H9 (cell line): ENCODE results near the gene LRRC23. TPM values are rescaled to one million over a fixed set of nuclear protein-coding genes. Genes with fewer than 3 reads are reported as not detected.
"Not testable (repeated sequence)": the region's sequence is repeated elsewhere in the genome, so short reads cannot be mapped to it uniquely, and the experiment has no call there.

Source experiments
- DNase-seq: peaks from one replicate; pipeline ENCODE4 v3.0.0-alpha.2; 2017
- H2AFZ ChIP-seq: one replicate; pipeline ENCODE4 v1.6.1; 2013; ENCODE audit warnings: mild to moderate bottlenecking, low read length, control low read depth, moderate library complexity
- H2AK5ac ChIP-seq: 2 replicates; pipeline ENCODE4 v1.6.1; 2013; ENCODE audit warnings: low read length, control low read depth, mixed read lengths; ENCODE audit not compliant: insufficient read length
- H2BK120ac ChIP-seq: one replicate; pipeline ENCODE4 v1.6.1; 2013; ENCODE audit warnings: low read depth, mild to moderate bottlenecking, low read length, control low read depth, inconsistent platforms; ENCODE audit not compliant: poor library complexity, severe bottlenecking
- H2BK12ac ChIP-seq: 2 replicates; pipeline ENCODE4 v1.6.1; 2013; ENCODE audit warnings: low read length, control low read depth, mixed read lengths, low read depth; ENCODE audit not compliant: insufficient read length
- H2BK15ac ChIP-seq: 2 replicates; pipeline ENCODE4 v1.6.1; 2013; ENCODE audit warnings: low read depth, low read length, control low read depth
- H2BK20ac ChIP-seq: one replicate; pipeline ENCODE4 v1.6.1; 2013; ENCODE audit warnings: low read depth, mild to moderate bottlenecking, low read length, control low read depth, inconsistent platforms; ENCODE audit not compliant: poor library complexity, severe bottlenecking
- H2BK5ac ChIP-seq: 2 replicates; pipeline ENCODE4 v1.6.1; 2013; ENCODE audit warnings: low read length, control low read depth, mixed read lengths; ENCODE audit not compliant: insufficient read length
- H3K14ac ChIP-seq: 2 replicates; pipeline ENCODE4 v1.6.1; 2013; ENCODE audit warnings: low read length, control low read depth; ENCODE audit not compliant: insufficient read depth
- H3K18ac ChIP-seq: 2 replicates; pipeline ENCODE4 v1.6.1; 2013; ENCODE audit warnings: low read depth, mild to moderate bottlenecking, mixed read lengths, low read length, control low read depth; ENCODE audit not compliant: insufficient read length
- H3K23ac ChIP-seq: 2 replicates; pipeline ENCODE4 v1.6.1; 2013; ENCODE audit warnings: low read length, control low read depth, mixed read lengths, low read depth; ENCODE audit not compliant: insufficient read length
- H3K23me2 ChIP-seq: 2 replicates; pipeline ENCODE4 v1.6.1; 2013; ENCODE audit warnings: low read depth, mild to moderate bottlenecking, mixed read lengths, low read length, control low read depth; ENCODE audit not compliant: insufficient read length, poor library complexity, severe bottlenecking
- H3K27ac ChIP-seq: 2 replicates; pipeline ENCODE4 v1.5.1; 2013; ENCODE audit warnings: low read length, control low read depth, mixed read lengths, low read depth; ENCODE audit not compliant: insufficient read length
- H3K27me3 ChIP-seq: 2 replicates; pipeline ENCODE4 v1.6.1; 2013; ENCODE audit warnings: low read length, control low read depth, inconsistent platforms; ENCODE audit not compliant: insufficient read depth
- H3K4ac ChIP-seq: 2 replicates; pipeline ENCODE4 v1.6.1; 2013; ENCODE audit warnings: low read depth, mild to moderate bottlenecking, control low read depth, inconsistent platforms, low read length, moderate library complexity
- H3K4me1 ChIP-seq: 2 replicates; pipeline ENCODE4 v1.6.1; 2013; ENCODE audit warnings: low read length, control low read depth, inconsistent platforms; ENCODE audit not compliant: insufficient read depth
- H3K4me2 ChIP-seq: 2 replicates; pipeline ENCODE4 v1.6.1; 2013; ENCODE audit warnings: low read length, control low read depth, mixed read lengths; ENCODE audit not compliant: insufficient read length, insufficient read depth
- H3K56ac ChIP-seq: 2 replicates; pipeline ENCODE4 v1.6.1; 2013; ENCODE audit warnings: low read depth, mild to moderate bottlenecking, mixed read lengths, low read length, control low read depth; ENCODE audit not compliant: insufficient read length
- H3K79me1 ChIP-seq: 2 replicates; pipeline ENCODE4 v1.6.1; 2013; ENCODE audit warnings: low read depth, mild to moderate bottlenecking, moderate library complexity, low read length, control low read depth, inconsistent platforms; ENCODE audit not compliant: insufficient read depth, poor library complexity, severe bottlenecking
- H3K79me2 ChIP-seq: 2 replicates; pipeline ENCODE4 v1.6.1; 2013; ENCODE audit warnings: low read length, control low read depth, inconsistent platforms; ENCODE audit not compliant: insufficient read depth
- H3K9ac ChIP-seq: 2 replicates; pipeline ENCODE4 v1.6.1; 2013; ENCODE audit warnings: low read length, control low read depth, mixed read lengths; ENCODE audit not compliant: insufficient read length; ENCODE audit errors: extremely low read depth
- H3K9me3 ChIP-seq: one replicate; pipeline ENCODE4 v1.6.1; 2013; ENCODE audit warnings: low read depth, low read length, inconsistent platforms; ENCODE audit not compliant: control insufficient read depth
- H3T11ph ChIP-seq: one replicate; pipeline ENCODE4 v1.6.1; 2013; ENCODE audit warnings: mild to moderate bottlenecking, low read length, control low read depth, inconsistent platforms
- H4K20me1 ChIP-seq: one replicate; pipeline ENCODE4 v1.6.1; 2013; ENCODE audit not compliant: control insufficient read depth, insufficient read length, insufficient read depth
- H4K5ac ChIP-seq: 2 replicates; pipeline ENCODE4 v1.6.1; 2013; ENCODE audit warnings: low read depth, mild to moderate bottlenecking, mixed read lengths, low read length, control low read depth; ENCODE audit not compliant: insufficient read length
- H4K8ac ChIP-seq: replicated peaks from 2 replicates; pipeline ENCODE4 v1.6.1; 2013; ENCODE audit warnings: low read length, control low read depth, mixed read lengths, low read depth; ENCODE audit not compliant: insufficient read length
- H4K91ac ChIP-seq: 2 replicates; pipeline ENCODE4 v1.6.1; 2013; ENCODE audit warnings: low read depth, mild to moderate bottlenecking, moderate library complexity, mixed read lengths, low read length, control low read depth; ENCODE audit not compliant: insufficient read length
- H3K27ac Mint-ChIP-seq, 3 experiments: 2 replicates in 2 of 3; 3 replicates in 1 of 3; pipeline ENCODE4 v1.8.0; 2020 to 2021; ENCODE audit warnings: mixed read lengths in 3 of 3, mild to moderate bottlenecking in 1 of 3, moderate library complexity in 1 of 3
- H3K27me3 Mint-ChIP-seq: 2 replicates; pipeline ENCODE4 v1.8.0; 2021; ENCODE audit warnings: low read depth, mild to moderate bottlenecking, moderate library complexity, mixed read lengths
- H3K36me3 Mint-ChIP-seq, 3 experiments: 2 replicates in 2 of 3; 3 replicates in 1 of 3; pipeline ENCODE4 v1.8.0; 2020 to 2021; ENCODE audit warnings: low read depth in 3 of 3, mixed read lengths in 3 of 3; ENCODE audit not compliant: insufficient read depth in 1 of 3
- H3K4me1 Mint-ChIP-seq, 2 experiments: 2 replicates each; pipeline ENCODE4 v1.8.0; 2020; ENCODE audit warnings: mixed read lengths in 2 of 2
- H3K4me3 Mint-ChIP-seq, 2 experiments: 2 replicates in 1 of 2; 3 replicates in 1 of 2; pipeline ENCODE4 v1.8.0; 2020 to 2021; ENCODE audit warnings: mild to moderate bottlenecking in 2 of 2, mixed read lengths in 2 of 2, moderate library complexity in 1 of 2
- H3K9me3 Mint-ChIP-seq, 2 experiments: 2 replicates in 1 of 2; 3 replicates in 1 of 2; pipeline ENCODE4 v1.8.0; 2020; ENCODE audit warnings: mild to moderate bottlenecking in 2 of 2, mixed read lengths in 2 of 2, moderate library complexity in 1 of 2
- WGBS: extraction: QIAGEN DNeasy Blood & Tissue Kit; methylation state at CpG from one replicate; pipeline ENCODE4 v1.1.7; 2013; ENCODE audit warnings: missing lambda C conversion rate, low lambda C conversion rate, mixed read lengths; ENCODE audit not compliant: insufficient read length; ENCODE audit errors: extremely low coverage; 5-methylcytosine and 5-hydroxymethylcytosine counted together
- total RNA-seq: library from RNA; stranded (reverse); gene quantifications from 2 replicates; pipeline ENCODE4 v1.2.1, GENCODE V29; 2021
- TF ChIP-seq, protein P1 (sequence below): fragments of 200-600 bp; sonication (generic); conservative IDR thresholded peaks from 3 replicates; pipeline ENCODE4 v1.8.0; 2021; ENCODE audit warnings: antibody characterized with exemption, mild to moderate bottlenecking

LRRC23 gene
- total RNA-seq, 1 experiment from 2014 or later: 2.1 TPM

DNA sequence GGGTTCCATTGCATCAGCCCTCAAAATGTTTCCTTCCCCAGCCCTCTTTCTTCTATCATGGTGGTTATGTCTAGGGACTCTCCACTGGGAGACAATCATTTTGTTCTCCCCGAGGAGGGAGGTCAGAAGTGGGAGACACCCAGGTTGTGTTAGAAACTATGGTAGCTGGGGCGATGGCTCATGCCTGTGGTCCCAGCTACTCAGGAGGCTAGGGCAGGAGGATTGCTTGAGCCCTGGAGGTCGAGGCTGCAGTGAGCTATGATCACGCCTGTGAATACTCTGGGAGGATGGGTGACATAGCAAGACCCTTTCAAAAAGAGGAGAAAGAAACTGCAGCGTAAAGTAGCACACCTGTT is 13.0 kb upstream of the LRRC23 start:
- H4K20me1 ChIP-seq: no peaks in the 10 kb centered on the region
- Mint-ChIP-seq H3K27me3 (no peaks in the 10 kb centered on the region), H3K4me1 (peaks cover 20 to 30% of the 10 kb centered on the region in 2 experiments), H3K4me3 (peak overlapping the region; percentile 57 to 77), H3K27ac (peak overlapping the region; percentile 78 to 86 (median 84); a peak in 6 of 7 replicates), H3K36me3 (peaks cover 0 to 12% (median 12%) of the 10 kb centered on the region in 3 experiments; a peak in 5 of 7 replicates), H3K9me3 (peaks cover 0 to 3% of the 10 kb centered on the region in 2 experiments; a peak in 2 of 5 replicates)
- no peak overlapping the region for H2BK5ac ChIP-seq
- 0 out of 2 replicates have a peak overlapping the region, but pooled peaks have one; percentile 98 for H2BK15ac ChIP-seq
- H3K18ac ChIP-seq: peak overlapping the region; percentile 94
- H3K4me1 ChIP-seq: peaks cover 3% of the 10 kb centered on the region; the same call in 1 of the 2 replicates
- no peak overlapping the region for H4K91ac ChIP-seq
- H3K14ac ChIP-seq: peak overlapping the region; percentile 92; the same call in 1 of the 2 replicates
- H2AFZ ChIP-seq: no peak overlapping the region
- H3K56ac ChIP-seq: no peak overlapping the region
- no peaks in the 10 kb centered on the region for H3K79me1 ChIP-seq
- WGBS: no CpG with 5 or more reads among the region's 5 CpGs
- no peak overlapping the region for H2BK20ac ChIP-seq
- peak overlapping the region; percentile 51 for H2BK12ac ChIP-seq
- no peak overlapping the region for H3K4ac ChIP-seq
- no peaks in the 10 kb centered on the region for H3K79me2 ChIP-seq
- H2AK5ac ChIP-seq: no peak overlapping the region
- no peaks in the 10 kb centered on the region for H3K9me3 ChIP-seq
- H3K4me2 ChIP-seq: peak overlapping the region; percentile 67
- H3T11ph ChIP-seq: no peak overlapping the region
- no peak for DNase-seq
- peak overlapping the region; percentile 77 for H3K9ac ChIP-seq
- H4K5ac ChIP-seq: no peak overlapping the region
- peaks cover 6% of the 10 kb centered on the region for H3K23me2 ChIP-seq
- H4K8ac ChIP-seq: no peak overlapping the region
- H3K27ac ChIP-seq: no peak overlapping the region
- no peak overlapping the region for H2BK120ac ChIP-seq
- H3K23ac ChIP-seq: no peak overlapping the region
- TF ChIP-seq, protein P1, sequence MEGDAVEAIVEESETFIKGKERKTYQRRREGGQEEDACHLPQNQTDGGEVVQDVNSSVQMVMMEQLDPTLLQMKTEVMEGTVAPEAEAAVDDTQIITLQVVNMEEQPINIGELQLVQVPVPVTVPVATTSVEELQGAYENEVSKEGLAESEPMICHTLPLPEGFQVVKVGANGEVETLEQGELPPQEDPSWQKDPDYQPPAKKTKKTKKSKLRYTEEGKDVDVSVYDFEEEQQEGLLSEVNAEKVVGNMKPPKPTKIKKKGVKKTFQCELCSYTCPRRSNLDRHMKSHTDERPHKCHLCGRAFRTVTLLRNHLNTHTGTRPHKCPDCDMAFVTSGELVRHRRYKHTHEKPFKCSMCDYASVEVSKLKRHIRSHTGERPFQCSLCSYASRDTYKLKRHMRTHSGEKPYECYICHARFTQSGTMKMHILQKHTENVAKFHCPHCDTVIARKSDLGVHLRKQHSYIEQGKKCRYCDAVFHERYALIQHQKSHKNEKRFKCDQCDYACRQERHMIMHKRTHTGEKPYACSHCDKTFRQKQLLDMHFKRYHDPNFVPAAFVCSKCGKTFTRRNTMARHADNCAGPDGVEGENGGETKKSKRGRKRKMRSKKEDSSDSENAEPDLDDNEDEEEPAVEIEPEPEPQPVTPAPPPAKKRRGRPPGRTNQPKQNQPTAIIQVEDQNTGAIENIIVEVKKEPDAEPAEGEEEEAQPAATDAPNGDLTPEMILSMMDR: no peak
- no peaks in the 10 kb centered on the region for H3K27me3 ChIP-seq

DNA sequence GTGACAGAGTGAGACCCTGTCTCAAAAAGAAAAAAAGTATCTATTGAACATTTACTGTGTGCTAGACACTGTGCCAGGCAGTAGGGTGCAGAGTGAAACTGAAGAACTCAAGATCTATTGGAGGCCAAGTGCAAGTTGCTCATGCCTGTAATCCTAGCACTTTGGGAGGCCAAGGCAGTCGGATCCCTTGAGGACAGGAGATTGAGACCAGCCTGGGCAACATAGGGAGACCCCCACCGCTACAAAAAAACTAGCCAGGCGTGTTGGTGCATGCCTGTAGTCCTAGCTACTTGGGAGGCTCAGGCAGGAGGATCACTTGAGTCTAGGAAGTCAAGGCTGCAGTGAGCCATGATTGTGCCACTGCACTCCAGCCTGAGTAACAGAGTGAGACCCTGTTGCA is 11.9 kb upstream of the LRRC23 start:
- H2AFZ ChIP-seq, H3K79me2 ChIP-seq, H2BK5ac ChIP-seq, H4K20me1 ChIP-seq, H2BK15ac ChIP-seq, H3K9ac ChIP-seq, DNase-seq, H3K23ac ChIP-seq, H3K27me3 Mint-ChIP-seq, H3T11ph ChIP-seq, H3K4me3 Mint-ChIP-seq, H3K9me3 Mint-ChIP-seq, H2BK120ac ChIP-seq, H3K23me2 ChIP-seq, H3K79me1 ChIP-seq, H2AK5ac ChIP-seq, H3K18ac ChIP-seq, H2BK20ac ChIP-seq, H3K27ac Mint-ChIP-seq, H4K8ac ChIP-seq, H3K9me3 ChIP-seq, H3K27ac ChIP-seq, H4K91ac ChIP-seq, H3K14ac ChIP-seq, H4K5ac ChIP-seq, H3K4me1 ChIP-seq, H3K56ac ChIP-seq, H3K27me3 ChIP-seq, H3K4ac ChIP-seq, H3K4me2 ChIP-seq, H2BK12ac ChIP-seq: not testable (repeated sequence)
- Mint-ChIP-seq H3K4me1 (peaks cover 17 to 22% of the 10 kb centered on the region in 2 experiments), H3K36me3 (peaks cover 0 to 12% (median 12%) of the 10 kb centered on the region in 3 experiments; a peak in 5 of 7 replicates)
- WGBS: no CpG with 5 or more reads among the region's 3 CpGs
